Spleen (tissue), 10 donors: ENCODE results near the gene MRPL14. TPM values are rescaled to one million over a fixed set of nuclear protein-coding genes. Genes with fewer than 3 reads are reported as not detected.

Experiments used
- polyA plus RNA-seq, 3 donors: library from polyadenylated mRNA; stranded (reverse); fragments of 200-250 nt; gene quantifications; one replicate each; pipeline ENCODE4 v1.2.1, GENCODE V29; 2013
- total RNA-seq, 7 donors: library from RNA; depleted of rRNA in 3 of 7; stranded (reverse); fragments of >200 nt in 3 of 7; fragmentation: NEBNext Ultra II Directional in 4 of 7; extraction: Animal tissue kit (Norgen Biotek cat#: 25700) in 4 of 7; gene quantifications; one replicate each; pipeline versions ENCODE4 v1.1.0 to v1.2.1, GENCODE V29; 2016 to 2021
- donor health status: healthy with polysubstance abuse.
- donor health status: DM: no; HTN: no; CAD: no; lungs with moderate emphysema.
- donor health status: DM: no; HTN: no; CAD: no.
- donor health status: Bipolar disorder and iron deficiency.
- donor health status: healthy.
- donor health status: DM: no; HTN: no; CAD: no.
- donor health status: DM: yes; HTN: yes; CAD: no.

MRPL14 gene
- total and polyA plus RNA-seq, 10 donors = 20.2 to 55.3 (median 27.3) TPM

Other genes starting within 250 kb of the MRPL14 start
- gene TMEM63B, start 102 bp upstream of the MRPL14 start, total RNA-seq = 10 to 100 TPM; 12.3 to 24.8 (median 19.4) TPM
- gene TMEM63B, start 102 bp upstream of the MRPL14 start, polyA plus RNA-seq = 1 to 10 TPM; 2.8 to 8.5 (median 3.5) TPM
- gene CAPN11, start 31.4 kb upstream of the MRPL14 start, total RNA-seq = under 1 TPM in 4 of 7 donors, not detected in 3; 0.13 to 0.26 (median 0.20) TPM
- gene CAPN11, start 31.4 kb upstream of the MRPL14 start, polyA plus RNA-seq = under 1 TPM; 0.12 to 0.19 (median 0.17) TPM
- gene MYMX, start 89.5 kb upstream of the MRPL14 start, total RNA-seq = 1 to 10 TPM in 3 of 7 donors, under 1 TPM in 3, not detected in 1; 0.34 to 1.5 (median 0.87) TPM
- gene MYMX, start 89.5 kb upstream of the MRPL14 start, polyA plus RNA-seq = 1 to 10 TPM in 1 of 3 donors, under 1 TPM in 1, not detected in 1; 0.42 to 1.4 TPM
- gene SLC29A1, start 96.1 kb upstream of the MRPL14 start, total RNA-seq = 10 to 100 TPM; 28.3 to 49.4 (median 33.7) TPM
- 10 to 100 TPM in 1 of 3 donors, 1 to 10 TPM in 2; 8.5 to 18.4 (median 9.2) TPM for gene SLC29A1, start 96.1 kb upstream of the MRPL14 start, polyA plus RNA-seq
- 100 to 1,000 TPM; 372 to 546 (median 415) TPM for gene HSP90AB1, start 119.6 kb upstream of the MRPL14 start, total RNA-seq
- gene HSP90AB1, start 119.6 kb upstream of the MRPL14 start, polyA plus RNA-seq = 100 to 1,000 TPM; 196 to 330 (median 302) TPM
- gene SLC35B2, start 130.1 kb upstream of the MRPL14 start, total RNA-seq = 10 to 100 TPM; 22.4 to 30.4 (median 27.9) TPM
- 10 to 100 TPM; 17.6 to 22.0 (median 21.7) TPM for gene SLC35B2, start 130.1 kb upstream of the MRPL14 start, polyA plus RNA-seq
- gene NFKBIE, start 138.1 kb upstream of the MRPL14 start, total RNA-seq = 10 to 100 TPM; 32.2 to 89.7 (median 60.7) TPM
- gene NFKBIE, start 138.1 kb upstream of the MRPL14 start, polyA plus RNA-seq = 10 to 100 TPM; 41.3 to 49.8 (median 42.3) TPM
- under 1 TPM in 1 of 7 donors, not detected in 6; 0.17 TPM for gene TMEM151B, start 143.0 kb upstream of the MRPL14 start, total RNA-seq
- gene TMEM151B, start 143.0 kb upstream of the MRPL14 start, polyA plus RNA-seq = under 1 TPM in 2 of 3 donors, not detected in 1; 0.03 to 0.11 TPM
- gene AARS2, start 185.9 kb upstream of the MRPL14 start, total RNA-seq = 10 to 100 TPM; 11.0 to 16.8 (median 14.6) TPM
- 1 to 10 TPM; 3.5 to 6.7 (median 3.7) TPM for gene AARS2, start 185.9 kb upstream of the MRPL14 start, polyA plus RNA-seq
- gene SPATS1, start 215.2 kb upstream of the MRPL14 start, total RNA-seq = not detected
- not detected for gene SPATS1, start 215.2 kb upstream of the MRPL14 start, polyA plus RNA-seq